Measurements from ENCODE around the gene TRANK1. TPM values are rescaled to one million over a fixed set of nuclear protein-coding genes. Genes with fewer than 3 reads are reported as not detected.

The TRANK1 gene
- 10.7 and 47.5 TPM in 2 replicates for total RNA-seq

DNA sequence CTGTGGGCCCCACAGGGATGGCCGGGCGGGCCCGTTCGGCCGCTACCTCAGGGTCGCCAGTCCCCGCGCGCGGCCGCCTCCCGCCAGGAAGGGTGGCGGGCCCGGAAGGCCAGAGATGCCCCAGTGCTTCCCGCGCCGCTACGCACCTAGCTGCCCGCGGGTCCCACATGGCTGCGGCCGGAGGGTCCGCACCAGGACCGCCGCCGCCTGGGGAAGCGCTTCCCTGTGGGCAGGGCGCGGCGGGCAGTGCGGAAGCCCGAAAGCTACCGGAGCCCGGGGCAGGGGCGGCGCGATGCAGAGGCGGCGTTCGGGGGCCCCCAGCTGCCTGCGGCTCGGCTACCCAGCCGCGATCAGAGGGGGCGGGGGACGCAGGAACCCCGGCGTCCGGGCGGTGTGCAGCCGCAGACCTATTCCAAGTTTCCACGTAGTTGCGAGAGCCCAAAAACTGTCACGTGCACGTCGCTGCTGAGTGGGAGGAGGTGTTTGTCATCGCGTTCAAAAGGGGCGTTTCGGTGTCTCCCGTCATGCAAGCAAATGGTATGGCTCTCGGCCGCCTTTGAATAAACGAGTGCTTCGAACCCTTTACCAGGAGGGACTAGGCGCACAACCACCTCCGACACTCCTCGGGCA, at the start of gene TRANK1:
Gene TRANK1, minus strand, starts transcription at position 414 of the 630 bp plus-strand sequence. Its CDS starts 245 bp downstream, at position 169.

DNA sequence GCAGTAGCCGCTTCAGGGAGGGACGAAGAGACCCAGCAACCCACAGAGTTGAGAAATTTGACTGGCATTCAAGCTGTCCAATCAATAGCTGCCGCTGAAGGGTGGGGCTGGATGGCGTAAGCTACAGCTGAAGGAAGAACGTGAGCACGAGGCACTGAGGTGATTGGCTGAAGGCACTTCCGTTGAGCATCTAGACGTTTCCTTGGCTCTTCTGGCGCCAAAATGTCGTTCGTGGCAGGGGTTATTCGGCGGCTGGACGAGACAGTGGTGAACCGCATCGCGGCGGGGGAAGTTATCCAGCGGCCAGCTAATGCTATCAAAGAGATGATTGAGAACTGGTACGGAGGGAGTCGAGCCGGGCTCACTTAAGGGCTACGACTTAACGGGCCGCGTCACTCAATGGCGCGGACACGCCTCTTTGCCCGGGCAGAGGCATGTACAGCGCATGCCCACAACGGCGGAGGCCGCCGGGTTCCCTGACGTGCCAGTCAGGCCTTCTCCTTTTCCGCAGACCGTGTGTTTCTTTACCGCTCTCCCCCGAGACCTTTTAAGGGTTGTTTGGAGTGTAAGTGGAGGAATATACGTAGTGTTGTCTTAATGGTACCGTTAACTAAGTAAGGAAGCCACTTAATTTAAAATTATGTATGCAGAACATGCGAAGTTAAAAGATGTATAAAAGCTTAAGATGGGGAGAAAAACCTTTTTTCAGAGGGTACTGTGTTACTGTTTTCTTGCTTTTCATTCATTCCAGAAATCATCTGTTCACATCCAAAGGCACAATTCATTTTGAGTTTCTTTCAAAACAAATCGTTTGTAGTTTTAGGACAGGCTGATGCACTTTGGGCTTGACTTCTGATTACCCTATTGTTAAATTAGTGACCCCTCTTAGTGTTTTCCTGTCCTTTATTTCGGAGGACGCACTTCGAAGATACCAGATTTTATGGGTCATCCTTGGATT, 48.8 kb upstream of the TRANK1 start, which contains the start of gene MLH1:
Gene MLH1, plus strand, starts transcription at position 193 of the 958 bp plus-strand sequence. Its CDS starts 30 bp downstream, at position 223.

GRCh38 chr3:36992806-36993325, 48.0 kb upstream of the TRANK1 start, which contains the start of gene EPM2AIP1:
TSS of gene EPM2AIP1 (minus strand) at chr3:36993131. CDS start at chr3:36993077, 54 bp downstream.

Small RNA genes within 50 kb of the gene (small RNA-seq; reads per million reads assigned to genes)
- 0.10 reads per million for gene RNU6ATAC4P (ENCODE audit: low replicate concordance)

Other genes with a start within 250 kb of the TRANK1 start
- gene DCLK3, start 180.5 kb downstream of the TRANK1 start, total RNA-seq, result 0.14 TPM in 1 of 2 replicates, not detected in the other
- gene EPM2AIP1, start 48.1 kb upstream of the TRANK1 start, total RNA-seq, result 13.3 and 22.2 TPM in 2 replicates
- gene MLH1, start 48.5 kb upstream of the TRANK1 start, total RNA-seq, result 46.0 and 56.8 TPM in 2 replicates
- 45.3 and 64.4 TPM in 2 replicates for gene LRRFIP2, start 229.5 kb upstream of the TRANK1 start, total RNA-seq

All from placental pericyte (primary cell).